ENCODE data around the gene KCNJ15.

- TF ChIP-seq, protein P1, sequence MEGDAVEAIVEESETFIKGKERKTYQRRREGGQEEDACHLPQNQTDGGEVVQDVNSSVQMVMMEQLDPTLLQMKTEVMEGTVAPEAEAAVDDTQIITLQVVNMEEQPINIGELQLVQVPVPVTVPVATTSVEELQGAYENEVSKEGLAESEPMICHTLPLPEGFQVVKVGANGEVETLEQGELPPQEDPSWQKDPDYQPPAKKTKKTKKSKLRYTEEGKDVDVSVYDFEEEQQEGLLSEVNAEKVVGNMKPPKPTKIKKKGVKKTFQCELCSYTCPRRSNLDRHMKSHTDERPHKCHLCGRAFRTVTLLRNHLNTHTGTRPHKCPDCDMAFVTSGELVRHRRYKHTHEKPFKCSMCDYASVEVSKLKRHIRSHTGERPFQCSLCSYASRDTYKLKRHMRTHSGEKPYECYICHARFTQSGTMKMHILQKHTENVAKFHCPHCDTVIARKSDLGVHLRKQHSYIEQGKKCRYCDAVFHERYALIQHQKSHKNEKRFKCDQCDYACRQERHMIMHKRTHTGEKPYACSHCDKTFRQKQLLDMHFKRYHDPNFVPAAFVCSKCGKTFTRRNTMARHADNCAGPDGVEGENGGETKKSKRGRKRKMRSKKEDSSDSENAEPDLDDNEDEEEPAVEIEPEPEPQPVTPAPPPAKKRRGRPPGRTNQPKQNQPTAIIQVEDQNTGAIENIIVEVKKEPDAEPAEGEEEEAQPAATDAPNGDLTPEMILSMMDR (IDR thresholded peaks at IDR 0.05), result no peak
- TF ChIP-seq POLR2A (IDR thresholded peaks at IDR 0.05) (no peak), EP300 (IDR thresholded peaks at IDR 0.05) (no peak)
Observed at GRCh38 chr21:38223893-38224540, 32.8 kb upstream of the KCNJ15 start.
